Measurements from ENCODE around the gene CAMSAP3. TPM values are rescaled to one million over a fixed set of nuclear protein-coding genes. Genes with fewer than 3 reads are reported as not detected.

CAMSAP3 gene, protein sequence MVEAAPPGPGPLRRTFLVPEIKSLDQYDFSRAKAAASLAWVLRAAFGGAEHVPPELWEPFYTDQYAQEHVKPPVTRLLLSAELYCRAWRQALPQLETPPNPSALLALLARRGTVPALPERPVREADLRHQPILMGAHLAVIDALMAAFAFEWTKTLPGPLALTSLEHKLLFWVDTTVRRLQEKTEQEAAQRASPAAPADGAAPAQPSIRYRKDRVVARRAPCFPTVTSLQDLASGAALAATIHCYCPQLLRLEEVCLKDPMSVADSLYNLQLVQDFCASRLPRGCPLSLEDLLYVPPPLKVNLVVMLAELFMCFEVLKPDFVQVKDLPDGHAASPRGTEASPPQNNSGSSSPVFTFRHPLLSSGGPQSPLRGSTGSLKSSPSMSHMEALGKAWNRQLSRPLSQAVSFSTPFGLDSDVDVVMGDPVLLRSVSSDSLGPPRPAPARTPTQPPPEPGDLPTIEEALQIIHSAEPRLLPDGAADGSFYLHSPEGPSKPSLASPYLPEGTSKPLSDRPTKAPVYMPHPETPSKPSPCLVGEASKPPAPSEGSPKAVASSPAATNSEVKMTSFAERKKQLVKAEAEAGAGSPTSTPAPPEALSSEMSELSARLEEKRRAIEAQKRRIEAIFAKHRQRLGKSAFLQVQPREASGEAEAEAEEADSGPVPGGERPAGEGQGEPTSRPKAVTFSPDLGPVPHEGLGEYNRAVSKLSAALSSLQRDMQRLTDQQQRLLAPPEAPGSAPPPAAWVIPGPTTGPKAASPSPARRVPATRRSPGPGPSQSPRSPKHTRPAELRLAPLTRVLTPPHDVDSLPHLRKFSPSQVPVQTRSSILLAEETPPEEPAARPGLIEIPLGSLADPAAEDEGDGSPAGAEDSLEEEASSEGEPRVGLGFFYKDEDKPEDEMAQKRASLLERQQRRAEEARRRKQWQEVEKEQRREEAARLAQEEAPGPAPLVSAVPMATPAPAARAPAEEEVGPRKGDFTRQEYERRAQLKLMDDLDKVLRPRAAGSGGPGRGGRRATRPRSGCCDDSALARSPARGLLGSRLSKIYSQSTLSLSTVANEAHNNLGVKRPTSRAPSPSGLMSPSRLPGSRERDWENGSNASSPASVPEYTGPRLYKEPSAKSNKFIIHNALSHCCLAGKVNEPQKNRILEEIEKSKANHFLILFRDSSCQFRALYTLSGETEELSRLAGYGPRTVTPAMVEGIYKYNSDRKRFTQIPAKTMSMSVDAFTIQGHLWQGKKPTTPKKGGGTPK
- polyA plus RNA-seq (ENCODE audit: insufficient read length in 10 of 10) = 1 to 10 TPM in 2 of 10 donors, under 1 TPM in 7, not detected in 1; 0.05 to 2.0 (median 0.24) TPM
- long read RNA-seq, donor 1, partial matches to known transcripts = 5 of 15 reads
- long read RNA-seq, donor 1, other reads (novel, unspliced or antisense) = 10 of 15 reads
- long read RNA-seq, donor 2 = 0 reads
- long read RNA-seq, donor 3 = 0 reads
- long read RNA-seq, donor 4 = 0 reads
- long read RNA-seq, donor 5, partial matches to known transcripts = 18 of 18 reads
- long read RNA-seq, donor 5, other reads (novel, unspliced or antisense) = 0 of 18 reads
- long read RNA-seq, donor 6 = 0 reads
- long read RNA-seq, donor 7 = 0 reads
- long read RNA-seq, donor 8, partial matches to known transcripts = 7 of 7 reads
- long read RNA-seq, donor 8, other reads (novel, unspliced or antisense) = 0 of 7 reads
- long read RNA-seq, donor 9 = 0 reads

DNA sequence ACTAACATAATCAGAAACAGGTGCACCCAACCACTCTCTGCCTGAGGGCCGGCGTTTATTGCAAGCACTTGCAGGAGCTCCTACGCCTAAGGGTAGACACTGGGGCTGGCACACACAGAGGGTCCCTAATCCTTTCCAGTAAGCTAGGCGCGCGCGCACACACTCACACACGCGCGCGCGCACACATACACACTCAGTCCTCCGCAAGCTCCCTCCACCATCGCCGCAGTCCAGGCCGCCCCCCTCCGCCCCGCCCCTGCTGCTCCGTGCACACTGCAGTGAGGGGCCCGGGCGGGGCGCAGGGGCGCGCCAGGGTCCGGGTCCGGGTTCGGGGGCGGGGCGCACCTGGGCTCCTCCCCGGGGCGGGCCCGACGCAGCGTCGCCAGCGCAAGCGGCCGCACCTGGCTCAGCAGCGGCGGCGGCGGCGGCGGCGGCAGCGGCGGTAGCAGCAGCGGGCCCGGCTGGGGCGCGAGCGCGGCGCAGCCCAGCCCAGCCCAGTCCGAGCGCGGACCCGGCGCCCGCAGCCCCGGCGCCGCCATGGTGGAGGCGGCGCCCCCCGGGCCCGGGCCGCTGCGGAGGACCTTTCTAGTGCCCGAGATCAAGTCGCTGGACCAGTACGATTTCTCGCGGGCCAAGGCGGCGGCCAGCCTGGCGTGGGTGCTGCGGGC lies at the start of gene CAMSAP3:
CAMSAP3 (plus strand) TSS at position 398 of the 668 bp plus-strand sequence; CDS start at position 538, 140 bp downstream.
- DNase-seq = no peak

DNA sequence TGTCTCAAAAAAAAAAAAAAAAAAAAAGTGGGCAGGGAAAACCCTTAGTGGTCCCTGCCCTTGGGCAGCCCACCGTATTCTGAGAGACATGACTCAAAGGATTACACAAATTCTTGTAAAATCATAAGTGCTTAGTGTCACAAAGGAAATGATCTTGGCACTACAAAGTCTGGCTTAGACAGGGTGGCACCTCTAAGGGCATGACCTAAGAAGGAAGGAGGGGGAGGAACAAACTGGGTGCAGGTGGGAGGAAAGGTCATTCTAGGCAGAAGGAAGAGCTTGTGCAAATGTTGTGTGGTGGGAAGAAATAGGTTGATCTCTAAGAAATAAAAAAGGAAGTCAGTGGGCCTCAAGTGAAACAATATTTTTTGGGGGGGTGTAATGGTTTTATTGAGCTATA lies 49.8 kb upstream of the CAMSAP3 start:
- DNase-seq = no peak

DNA sequence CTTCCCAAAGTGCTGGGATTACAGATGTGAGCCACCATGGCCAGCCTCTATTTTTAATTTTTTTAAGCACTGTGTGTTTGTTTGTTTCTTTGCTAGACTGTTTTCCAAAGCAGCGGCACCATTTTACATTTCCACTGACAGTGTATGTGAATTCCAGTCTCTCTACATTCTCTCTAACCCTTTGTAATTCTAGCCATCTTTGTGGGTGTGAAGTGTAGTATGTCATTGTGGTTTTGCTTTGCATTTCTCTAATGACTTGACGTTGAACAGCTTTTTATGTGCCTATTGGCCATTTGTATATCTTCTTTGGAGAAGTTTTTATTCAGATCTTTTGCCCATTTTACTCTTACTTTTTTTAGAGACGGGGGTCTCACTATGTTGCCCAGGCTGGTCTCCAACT lies 48.5 kb upstream of the CAMSAP3 start:
- DNase-seq = no peak

DNA sequence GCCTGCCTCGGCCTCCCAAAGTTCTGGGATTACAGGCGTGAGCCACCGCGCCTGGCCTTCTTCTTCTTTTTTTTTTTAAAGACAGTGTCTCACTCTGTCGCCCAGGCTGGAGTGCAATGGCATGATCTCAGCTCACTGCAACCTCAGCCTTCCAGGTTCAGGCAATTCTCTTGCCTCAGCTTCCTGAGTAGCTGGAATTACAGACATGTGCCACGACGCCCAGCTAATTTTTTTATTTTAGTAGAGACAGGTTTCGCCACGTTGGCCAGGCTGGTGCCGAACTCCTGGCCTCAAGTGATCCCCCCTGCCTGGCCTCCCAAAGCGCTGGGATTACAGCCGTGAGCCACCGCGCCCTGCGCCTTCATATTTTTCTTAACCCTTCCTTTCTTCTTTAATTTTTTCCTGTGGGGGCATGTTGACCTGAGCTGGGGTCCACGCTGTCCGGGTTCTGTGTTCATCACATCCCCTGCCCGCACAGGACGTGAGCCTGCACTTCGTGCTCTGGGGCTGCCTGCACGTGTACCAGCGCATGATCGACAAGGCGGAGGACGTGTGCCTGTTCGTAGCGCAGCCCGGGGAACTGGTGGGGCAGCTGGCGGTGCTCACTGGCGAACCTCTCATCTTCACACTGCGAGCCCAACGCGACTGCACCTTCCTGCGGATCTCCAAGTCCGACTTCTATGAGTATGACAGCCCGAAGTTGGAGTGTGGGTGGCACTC lies 46.1 kb upstream of the CAMSAP3 start:
- DNase-seq = no peak

DNA sequence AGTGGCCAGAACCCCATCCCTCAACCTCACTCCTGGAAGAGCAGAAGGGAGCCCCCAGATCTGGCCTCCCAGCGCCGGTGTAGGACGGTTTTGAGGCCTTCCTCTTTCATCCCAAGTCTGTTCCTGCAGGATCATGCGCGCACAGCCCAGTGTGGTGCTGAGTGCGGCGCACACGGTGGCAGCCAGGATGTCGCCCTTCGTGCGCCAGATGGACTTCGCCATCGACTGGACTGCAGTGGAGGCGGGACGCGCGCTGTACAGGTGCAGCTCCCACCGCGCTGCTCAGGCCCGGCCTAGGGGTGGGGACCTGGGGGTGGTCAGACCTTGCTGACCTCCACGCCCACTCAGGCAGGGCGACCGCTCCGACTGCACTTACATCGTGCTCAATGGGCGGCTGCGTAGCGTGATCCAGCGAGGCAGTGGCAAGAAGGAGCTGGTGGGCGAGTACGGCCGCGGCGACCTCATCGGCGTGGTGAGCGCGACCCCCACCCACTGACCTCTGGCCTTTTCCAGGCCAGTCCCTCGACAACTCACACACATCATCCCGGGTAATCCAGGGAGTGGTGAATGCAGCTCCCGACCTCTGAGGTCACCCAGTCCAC lies 45.4 kb upstream of the CAMSAP3 start:
- no peak for DNase-seq

DNA sequence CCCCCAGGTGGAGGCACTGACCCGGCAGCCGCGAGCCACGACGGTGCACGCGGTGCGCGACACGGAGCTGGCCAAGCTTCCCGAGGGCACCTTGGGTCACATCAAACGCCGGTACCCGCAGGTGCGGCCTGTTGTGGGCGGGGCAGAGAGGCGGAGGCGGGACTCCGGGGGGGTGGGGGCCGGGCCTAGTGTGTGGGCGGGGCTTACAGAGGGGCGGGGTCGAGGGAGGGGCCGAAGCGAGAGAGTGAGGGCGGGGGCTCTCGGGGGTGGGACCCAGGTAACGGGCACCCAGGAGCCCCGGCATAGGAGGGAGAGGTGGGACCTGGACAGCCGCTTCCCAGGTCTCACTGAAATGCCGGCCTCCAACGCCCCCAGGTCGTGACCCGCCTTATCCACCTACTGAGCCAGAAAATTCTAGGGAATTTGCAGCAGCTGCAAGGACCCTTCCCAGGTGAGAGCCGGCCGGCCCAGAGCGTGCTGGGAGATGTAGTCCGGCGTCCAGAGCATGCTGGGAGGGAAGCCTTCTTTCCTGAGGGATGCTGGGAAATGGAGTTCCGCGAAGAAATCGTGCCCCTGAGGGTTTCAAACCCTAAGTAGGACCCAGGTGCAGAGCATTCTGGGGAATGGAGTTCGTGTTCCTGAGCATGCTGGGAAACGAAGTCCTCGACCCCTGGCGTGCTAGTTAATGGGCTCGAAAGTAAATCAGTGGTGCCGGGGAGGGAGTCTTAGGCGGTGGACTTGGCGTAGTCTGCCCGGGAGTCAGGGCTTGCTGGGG lies 44.5 kb upstream of the CAMSAP3 start:
- DNase-seq = peak; percentile 57 to 92 (median 80)

DNA sequence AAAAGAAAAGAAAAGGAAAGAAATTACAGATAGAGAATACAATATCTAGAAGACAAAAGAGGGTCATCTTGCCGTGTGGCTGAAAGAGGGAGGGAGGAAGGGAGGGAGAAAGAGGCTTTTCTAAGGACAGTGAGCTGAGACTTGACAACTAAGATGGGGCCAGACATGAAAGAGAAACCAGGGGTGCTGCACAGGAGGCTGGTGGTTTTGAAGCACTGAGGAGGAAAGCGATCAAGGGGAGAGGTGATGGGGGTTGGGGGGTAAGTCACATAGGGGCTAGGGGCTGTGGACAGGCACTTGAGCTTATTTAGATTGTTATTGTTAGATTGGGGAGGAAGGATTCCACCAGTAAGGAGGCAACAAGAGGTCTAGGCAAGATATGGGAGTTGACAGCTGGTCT lies 42.9 kb upstream of the CAMSAP3 start:
- DNase-seq = no peak

DNA sequence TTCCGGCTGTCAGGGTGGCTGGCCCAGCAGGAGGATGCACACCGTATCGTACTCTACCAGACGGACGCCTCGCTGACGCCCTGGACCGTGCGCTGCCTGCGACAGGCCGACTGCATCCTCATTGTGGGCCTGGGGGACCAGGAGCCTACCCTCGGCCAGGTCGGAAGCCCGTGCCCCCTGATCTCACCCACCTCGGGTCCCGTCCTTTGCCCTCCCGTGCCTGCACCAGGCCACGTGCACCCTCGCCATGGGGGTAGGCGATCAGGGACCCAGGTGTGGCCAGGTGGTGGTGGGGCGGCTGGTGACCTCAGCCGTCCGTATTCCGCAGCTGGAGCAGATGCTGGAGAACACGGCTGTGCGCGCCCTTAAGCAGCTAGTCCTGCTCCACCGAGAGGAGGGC lies 41.1 kb upstream of the CAMSAP3 start:
- no peak for DNase-seq

DNA sequence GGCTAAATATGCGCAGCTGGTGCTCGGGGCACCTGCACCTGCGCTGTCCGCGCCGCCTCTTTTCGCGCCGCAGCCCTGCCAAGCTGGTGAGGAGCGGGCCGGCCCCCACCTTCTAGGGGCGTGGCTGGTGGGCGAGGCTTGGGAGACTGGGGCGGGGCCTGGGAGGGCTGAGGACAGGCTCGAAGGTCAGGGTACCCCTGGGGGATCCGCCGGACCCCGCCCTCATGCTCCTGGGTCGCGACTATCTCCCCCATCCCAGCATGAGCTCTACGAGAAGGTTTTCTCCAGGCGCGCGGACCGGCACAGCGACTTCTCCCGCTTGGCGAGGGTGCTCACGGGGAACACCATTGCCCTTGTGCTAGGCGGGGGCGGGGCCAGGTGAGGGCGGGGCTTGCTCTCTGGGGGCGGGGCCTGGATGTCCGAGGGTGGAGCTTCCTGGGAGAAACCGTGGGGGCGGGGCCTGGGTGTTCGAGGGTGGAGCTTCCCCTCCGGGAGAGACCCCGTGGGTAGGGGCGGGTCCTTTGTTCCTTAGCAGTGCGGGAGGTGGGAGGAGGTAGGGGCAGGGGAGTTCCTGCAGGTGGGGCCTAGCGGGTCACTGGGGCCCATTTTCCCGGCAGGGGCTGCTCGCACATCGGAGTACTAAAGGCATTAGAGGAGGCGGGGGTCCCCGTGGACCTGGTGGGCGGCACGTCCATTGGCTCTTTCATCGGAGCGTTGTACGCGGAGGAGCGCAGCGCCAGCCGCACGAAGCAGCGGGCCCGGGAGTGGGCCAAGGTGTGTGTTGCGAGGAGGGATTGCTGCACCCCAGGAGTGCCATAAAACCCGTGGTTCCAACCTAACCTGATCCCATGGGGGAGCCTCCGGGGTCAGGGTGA lies 40.4 kb upstream of the CAMSAP3 start:
- DNase-seq = no peak

DNA sequence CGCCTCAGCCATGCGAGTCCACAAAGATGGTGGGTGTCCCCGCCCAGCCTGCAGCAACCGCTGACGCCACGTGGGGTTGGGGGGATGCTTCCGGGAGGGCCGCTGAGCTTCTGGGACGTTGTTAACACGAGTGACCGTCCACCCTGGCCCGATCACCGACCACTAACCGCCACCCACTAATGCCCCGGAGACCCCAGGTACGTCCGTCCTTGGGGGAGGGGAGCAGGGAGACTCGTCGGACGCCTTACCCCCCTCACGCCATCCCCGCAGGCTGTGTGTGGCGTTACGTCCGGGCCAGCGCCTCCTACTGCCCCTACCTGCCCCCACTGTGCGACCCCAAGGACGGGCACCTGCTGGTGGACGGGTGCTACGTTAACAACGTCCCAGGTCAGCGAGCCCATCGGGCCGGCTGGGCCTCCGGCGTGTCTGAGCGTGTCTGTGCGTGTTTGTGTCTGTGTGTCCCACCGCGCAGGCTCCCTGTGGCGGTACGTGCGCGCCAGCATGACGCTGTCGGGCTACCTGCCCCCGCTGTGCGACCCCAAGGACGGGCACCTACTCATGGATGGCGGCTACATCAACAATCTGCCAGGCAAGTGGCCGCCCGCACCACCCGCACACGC lies 38.9 kb upstream of the CAMSAP3 start:
- no peak for DNase-seq

DNA sequence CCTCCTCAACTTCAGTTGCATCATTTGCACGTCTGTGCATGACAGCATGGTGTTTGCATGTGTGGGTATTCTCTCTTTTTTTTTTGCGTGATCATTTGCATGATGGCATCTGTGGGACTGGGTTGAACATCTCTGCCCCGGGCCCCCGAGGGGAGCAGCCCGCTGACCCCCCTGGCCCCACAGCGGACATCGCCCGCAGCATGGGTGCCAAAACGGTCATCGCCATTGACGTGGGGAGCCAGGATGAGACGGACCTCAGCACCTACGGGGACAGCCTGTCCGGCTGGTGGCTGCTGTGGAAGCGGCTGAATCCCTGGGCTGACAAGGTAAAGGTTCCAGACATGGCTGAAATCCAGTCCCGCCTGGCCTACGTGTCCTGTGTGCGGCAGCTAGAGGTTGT lies 37.0 kb upstream of the CAMSAP3 start:
- no peak for DNase-seq

DNA sequence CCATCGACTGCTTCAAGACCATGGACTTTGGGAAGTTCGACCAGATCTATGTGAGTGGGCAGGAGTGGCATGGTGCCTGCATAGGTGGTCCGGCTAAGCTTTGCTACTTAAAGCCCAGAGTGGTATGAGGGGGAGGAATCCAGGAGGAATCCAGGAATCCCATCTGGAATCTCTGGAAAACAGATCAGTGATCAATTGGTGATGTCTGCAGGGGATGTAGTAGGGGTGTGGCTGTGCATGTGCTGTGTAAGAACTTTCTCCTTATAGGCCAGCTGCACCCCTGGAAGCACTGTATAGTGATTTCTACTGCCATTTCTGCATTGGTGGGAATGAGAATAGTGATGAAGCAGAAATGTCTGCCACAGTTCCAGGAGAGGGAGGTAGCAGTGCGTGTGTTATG lies 36.6 kb upstream of the CAMSAP3 start:
- no peak for DNase-seq

DNA sequence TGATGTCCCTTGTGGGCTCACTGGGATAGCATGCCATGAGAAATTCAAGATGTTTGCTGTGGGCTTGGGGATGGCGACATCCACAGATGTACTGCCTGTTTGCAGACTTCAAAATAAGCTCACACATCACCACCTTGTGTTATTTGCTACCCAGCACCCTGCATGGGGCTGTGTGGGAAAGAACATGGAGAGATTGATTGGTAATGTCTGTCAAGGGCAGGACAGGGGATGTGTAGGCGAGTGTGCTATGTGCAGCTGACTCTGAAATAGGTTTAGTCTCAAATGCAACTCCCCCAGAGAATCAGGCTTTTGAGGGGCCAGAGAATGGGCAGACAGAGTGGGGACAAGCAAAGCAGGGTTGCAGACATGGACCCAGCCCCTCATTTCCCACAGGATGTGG lies 35.4 kb upstream of the CAMSAP3 start:
- no peak for DNase-seq

DNA sequence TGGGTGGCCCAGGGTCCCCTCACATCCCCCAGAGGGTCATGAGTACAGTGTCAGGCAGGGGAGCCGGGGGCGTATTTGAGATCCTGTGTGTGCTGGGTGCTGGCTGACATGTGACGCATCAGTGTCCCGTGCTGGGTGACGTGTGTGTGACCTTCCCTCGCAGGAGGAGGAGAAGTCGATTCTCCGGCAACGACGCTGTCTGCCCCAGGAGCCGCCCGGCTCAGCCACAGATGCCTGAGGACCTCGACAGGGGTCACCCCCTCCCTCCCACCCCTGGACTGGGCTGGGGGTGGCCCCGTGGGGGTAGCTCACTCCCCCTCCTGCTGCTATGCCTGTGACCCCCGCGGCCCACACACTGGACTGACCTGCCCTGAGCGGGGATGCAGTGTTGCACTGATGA lies 34.3 kb upstream of the CAMSAP3 start:
- DNase-seq = no peak

DNA sequence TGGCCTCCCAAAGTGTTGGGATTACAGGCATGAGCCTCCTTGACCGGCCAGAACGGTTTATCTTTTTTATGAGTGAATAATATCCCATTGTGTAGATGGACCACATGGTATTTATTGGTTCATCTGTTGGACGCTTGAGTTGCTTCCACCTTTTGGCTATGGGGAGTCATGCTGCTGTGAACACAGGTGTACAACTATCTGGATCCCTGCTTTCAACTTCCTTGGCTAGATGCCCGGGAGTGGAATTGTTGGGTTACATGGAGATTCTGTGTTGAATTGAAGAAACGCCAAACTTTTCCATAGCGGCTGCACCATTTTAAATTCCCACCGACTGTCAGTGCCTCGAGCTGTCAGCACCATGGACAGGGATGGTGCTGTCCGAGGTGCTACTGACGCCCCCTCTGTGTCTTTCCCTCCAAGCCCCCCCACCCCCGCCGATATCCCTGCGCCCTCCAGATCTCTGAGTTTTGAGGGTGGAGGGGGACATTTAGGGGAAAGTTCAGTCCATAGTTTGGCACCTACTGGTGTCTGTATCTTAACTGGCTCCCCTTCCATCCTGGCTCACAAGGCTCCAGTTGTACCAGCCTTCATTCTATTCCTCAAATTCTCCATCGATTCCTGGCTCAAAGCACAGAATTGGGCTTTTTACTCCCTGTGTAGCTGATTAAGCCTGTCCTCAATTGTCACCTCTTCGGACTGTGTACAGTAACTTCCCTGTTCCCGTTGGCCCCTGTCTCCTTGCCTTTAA lies 32.8 kb upstream of the CAMSAP3 start:
- no peak for DNase-seq

DNA sequence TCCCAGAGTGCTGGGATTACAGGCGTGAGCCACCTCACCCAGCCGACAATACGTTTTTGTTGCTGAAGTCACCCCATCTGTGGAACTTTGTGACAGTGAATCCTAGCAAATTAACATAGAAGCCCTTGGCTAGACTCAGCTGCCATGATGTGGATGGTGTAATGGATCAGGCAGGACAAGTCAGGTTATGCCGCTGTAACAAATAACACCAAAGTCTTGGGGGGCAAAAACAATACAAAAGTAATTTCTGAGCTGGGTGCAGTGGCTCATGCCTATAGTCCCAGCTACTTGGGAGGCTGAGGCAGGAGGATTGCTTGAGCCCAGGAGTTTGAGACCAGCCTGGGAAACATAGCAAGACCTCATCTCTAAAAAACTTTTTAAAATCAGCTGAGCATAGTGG lies 30.8 kb upstream of the CAMSAP3 start:
- DNase-seq = no peak
